ENCODE results near the gene ECM1.
A peak's percentile ranks its signal among the peaks of the same experiment; 100 is the strongest.

Gene ECM1

DNA sequence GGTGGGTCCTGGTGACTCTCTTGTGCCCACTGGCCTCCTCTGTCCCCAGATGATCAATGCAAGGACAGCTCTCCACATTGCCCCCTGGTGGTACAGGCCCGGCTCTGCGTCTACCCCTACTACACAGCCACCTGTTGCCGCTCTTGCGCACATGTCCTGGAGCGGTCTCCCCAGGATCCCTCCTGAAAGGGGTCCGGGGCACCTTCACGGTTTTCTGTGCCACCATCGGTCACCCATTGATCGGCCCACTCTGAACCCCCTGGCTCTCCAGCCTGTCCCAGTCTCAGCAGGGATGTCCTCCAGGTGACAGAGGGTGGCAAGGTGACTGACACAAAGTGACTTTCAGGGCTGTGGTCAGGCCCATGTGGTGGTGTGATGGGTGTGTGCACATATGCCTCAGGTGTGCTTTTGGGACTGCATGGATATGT lies 52.1 kb downstream of the ECM1 start:
- peak; percentile 82 for DNase-seq

DNA sequence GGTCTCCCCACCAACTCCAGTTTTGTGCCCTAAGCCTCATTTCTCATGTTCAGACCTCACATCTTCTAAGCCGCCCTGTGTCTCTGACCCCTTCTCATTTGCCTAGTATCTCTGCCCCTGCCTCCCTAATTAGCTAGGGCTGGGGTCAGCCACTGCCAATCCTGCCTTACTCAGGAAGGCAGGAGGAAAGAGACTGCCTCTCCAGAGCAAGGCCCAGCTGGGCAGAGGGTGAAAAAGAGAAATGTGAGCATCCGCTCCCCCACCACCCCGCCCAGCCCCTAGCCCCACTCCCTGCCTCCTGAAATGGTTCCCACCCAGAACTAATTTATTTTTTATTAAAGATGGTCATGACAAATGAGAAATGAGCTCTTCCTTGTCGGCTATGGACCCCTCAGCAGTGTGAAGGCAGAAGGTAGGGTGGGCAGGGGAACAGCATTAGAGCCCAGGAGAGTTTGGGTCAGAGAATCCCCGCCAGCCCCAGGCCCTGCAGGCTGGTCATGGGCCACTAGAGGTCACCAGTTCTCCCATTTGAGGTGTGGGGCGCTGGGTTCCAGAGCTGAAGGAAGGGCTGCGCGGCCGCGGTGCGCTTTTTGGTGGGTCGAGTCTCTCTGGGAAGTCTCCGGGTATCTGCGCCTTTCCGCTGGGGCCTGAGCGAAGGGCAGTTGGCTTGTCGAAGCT lies 52.8 kb downstream of the ECM1 start:
- DNase-seq = peak; percentile 96

DNA sequence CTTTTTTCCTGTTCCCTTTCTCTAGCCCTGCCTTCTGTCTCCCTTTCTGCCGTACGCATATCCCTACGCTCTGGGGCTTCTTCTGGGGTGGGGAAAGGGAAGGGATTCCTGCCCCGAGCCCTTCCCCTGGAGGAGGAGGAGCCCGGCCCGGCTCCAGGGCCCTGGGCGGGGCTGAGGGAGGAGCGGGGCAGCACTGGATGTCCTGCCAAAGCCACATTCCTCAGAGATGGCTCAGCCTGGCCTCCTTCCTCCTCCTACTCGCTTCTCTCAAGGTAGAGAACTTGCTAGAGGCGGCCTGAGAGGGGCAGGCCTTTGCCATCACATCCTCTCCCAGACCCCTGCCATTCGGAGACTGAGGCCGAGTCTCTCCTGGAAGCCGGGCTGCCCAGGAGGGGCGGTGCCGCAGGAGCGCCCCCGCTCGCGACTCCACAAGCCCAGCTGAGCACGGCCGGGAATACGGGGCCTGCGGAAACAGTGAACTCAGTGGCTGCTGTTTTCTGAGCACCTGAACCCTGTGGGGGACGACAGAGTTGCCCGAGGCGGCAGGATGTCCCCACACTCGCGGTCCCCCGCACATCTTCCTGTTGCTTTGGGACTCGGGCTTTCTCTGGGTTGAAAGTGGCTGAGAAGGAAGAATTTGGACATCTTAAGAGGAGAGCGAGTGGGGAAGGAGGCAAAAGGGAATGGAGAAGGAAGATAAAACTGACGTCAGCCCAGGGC lies 53.5 kb downstream of the ECM1 start:
- peak; percentile 96 for DNase-seq

- DNase-seq = peak; percentile 94
These were observed 54.1 kb downstream of the ECM1 start for GRCh38 chr1:150561974-150562445.

DNA sequence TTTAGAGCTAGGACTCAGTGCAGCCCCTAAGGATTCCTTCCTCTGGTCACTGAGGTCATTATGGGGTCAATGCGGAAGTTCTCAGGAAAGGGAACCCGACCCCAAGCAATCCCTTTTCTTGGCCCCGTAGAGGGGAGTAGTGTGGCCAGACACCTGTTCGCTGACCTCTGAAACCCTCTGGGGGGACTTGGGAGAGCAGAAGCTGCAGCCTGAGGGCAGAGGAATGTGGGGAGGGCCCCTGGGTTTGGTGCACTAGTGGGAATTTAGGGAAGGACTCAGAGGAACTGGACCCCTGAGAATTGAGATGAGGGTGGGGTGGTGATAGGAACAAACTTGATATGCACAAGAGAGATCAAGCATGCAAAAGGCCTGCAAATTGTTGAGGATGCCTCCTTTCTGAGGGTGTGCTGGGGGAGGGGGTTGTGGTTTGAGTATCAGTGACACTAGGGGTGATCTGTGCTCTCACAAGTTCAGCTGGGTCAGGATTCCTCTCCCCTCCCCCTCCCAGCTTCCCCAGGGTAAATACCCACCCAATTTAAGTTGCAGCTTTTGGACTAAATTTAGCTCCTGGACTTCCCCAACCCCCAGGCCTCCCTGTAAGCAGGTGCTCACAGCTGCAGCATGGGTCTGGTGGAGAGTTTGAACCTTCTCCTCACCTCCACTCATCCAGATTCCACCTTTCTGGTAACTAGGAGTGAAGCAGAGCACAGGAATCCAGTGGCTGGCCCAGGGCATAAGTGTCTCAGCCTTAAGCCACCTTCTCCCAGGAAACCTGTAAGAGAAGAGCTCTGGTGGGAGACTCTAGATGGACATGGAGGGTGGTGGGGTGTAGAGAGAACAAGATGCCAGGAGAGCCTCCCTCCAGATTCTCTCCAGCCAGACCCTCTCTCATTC lies 54.8 kb downstream of the ECM1 start:
- peak; percentile 43 for DNase-seq

All from DMS53 (cell line).